ENCODE results near the gene WDR86.

Gene WDR86

DNA sequence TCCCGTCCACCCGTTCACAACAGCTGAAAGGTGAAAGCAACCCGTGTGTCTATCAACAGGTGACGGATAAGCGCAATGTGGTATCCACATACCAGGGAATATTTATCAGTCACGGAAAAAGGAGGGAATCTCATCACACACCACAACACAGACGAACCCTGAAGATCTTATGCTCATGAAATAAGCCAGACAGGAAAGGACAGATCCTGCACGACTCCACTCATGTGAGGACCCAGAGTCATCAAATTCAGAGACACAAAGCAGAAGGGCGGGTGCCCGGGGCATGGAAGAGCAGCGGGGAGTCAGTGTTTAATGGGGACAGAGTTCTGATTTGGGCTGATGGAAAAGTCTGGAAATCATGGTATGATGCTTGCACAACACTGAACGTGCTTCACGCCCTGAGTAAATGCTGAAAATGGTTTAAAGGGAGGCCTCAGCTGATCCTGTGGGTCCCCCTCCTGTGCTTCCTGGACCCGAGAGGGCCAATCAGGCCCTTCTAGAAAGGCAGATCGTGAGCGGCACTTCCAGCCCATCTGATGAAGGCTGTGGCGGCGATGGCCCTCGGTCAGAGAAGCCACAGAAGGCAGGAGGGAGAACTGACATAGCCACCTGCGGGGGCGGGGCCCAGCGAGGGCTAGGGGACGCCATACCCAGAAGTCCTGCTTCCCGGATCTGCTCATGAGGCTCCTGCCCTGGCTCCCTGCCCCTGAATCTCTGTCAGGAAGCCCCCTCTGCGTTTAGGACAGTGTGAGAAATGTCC is 19.1 kb downstream of the WDR86 start:
- no peak for DNase-seq

GRCh38 chr7:151389768-151390597 is 19.9 kb downstream of the WDR86 start:
- DNase-seq: no peak

- DNase-seq: no peak
These were observed 20.6 kb downstream of the WDR86 start for GRCh38 chr7:151389096-151389767.

GRCh38 chr7:151388430-151388829 is 21.4 kb downstream of the WDR86 start:
- DNase-seq: no peak

- no peak for DNase-seq
These were observed 21.9 kb downstream of the WDR86 start for GRCh38 chr7:151388007-151388297.

DNA sequence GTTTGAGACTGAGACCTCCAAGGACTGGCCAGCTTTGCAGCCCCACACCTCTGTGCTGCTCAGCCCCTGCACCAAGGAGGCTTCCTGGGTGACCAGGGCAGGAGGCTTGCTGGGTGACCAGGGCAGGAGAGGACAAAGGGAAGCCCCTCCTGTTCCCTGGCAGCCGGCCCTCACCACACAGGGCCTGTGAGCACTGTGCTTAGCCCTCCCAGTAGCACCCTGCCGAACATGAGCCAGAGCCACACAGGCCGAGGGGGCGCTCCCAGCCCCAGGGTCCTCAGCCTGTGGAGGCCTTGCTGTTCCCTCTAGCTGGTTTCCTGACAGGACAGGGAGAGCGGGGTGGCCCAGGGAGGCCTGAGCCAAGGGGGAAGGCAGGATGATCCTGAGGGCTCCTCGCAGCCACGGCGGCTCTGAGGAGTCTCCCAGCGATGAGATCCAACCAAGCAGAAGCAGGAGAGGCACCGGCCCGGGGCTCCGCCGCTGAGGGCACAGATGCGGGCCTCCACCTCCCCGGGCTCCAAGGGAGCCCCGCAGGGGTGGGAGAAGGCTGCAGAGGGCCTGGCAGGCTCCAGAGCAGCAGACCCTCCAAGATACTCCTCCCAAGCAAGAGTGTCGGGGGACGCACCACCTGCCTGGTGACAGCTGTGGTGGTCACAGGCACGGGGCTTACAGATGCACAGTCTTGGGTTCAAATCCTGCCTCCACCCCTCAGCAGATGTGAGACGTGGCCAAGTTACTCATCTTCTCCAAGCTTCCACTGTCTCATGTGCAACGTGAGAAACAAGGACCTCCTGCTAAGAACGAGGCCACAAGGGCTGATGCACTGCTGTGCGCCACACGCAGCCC is 22.5 kb downstream of the WDR86 start:
- no peak for DNase-seq

- DNase-seq: peak; percentile 37
These were observed 23.3 kb downstream of the WDR86 start for GRCh38 chr7:151386301-151387160.

DNA sequence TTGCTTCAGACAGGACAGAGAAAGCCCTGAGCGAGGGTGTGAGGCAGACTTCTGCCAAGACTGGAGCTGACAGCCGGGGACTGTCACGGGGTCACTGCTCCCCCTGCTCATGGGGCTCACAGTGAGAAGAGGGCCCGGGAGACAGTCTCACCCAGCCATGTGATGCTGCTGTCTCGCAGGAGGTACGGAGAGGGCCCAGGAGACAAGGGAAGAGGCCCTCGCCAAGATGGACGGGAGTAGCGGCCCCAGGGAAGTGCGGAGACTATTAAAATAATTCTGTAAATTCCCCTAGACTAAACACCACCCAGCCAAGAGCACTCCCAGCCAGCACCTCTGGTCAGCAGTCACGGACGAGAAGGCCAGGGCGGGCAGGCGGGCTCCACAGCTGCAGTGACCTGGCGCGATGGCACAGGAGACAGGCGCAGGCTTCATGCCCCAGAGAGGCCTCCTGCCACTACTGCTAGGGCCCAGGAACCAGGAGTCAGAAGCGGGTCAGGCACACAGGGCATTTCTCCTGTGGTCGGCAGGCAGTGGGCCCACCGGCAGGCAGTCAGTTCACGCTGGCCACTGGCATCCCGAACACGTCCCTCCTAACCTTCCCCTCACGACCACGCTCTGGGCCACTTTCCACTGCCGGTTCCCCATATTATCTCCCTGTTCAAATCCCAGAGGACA is 24.1 kb downstream of the WDR86 start:
- no peak for DNase-seq

DNA sequence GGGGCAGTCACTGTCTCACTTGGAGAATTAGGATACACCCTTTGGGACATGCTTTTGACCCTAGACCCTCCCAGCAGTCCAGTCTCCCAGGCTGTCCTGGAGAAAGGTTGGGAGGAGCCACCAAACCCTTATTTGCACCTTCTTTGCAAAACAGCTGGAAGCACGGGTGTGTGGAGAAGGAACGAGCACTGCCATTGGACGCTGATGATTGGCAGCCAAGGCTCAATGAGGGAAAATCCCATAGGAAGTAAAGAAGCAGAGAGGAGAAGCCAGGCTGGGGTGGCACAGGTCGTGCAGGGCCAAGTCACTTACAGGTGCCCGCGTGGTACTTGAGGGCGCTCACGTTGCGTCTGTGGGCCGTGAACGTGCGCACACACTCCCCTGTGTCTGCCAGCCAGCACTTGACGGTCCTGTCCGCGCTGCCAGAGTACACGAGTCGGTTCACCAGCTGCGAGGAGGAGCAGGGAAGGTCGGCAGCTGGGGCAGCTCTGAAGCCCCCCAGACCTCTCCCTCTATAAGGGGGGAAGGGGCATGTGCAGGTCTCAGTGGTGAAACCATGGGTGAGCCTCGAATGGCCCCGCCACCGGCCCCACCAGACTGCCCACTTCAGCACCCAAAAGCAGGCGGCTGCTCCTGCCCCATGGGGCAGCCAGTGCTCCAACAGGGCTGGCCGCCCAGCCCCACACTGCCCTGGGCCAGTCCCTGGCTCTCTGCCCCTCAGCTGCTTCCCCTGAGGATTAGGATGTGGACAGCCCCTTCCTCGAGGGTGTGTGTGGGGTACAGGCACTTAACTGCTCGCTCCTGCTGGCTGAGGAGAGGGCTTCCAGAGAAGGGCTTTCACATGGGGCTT is 24.8 kb downstream of the WDR86 start:
- no peak for DNase-seq

DNA sequence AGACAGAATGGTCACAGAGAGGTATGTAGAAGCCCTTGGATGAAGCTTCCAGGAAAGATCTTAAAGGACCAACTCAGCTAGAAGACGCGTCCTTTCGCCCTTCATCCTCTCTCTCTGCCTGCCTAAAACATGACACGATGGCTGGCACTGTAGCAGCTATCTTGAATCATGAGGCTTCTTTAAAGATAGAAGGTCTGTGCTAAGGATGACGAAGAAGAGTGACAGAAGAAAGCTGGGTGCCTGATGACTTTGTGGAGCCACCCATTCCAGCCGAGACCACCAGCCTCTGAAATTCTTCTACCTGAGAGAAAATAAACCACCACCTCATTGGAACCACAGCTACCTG is 25.5 kb downstream of the WDR86 start:
- DNase-seq: no peak

GRCh38 chr7:151383638-151384351 is 26.0 kb downstream of the WDR86 start:
- no peak for DNase-seq

DNA sequence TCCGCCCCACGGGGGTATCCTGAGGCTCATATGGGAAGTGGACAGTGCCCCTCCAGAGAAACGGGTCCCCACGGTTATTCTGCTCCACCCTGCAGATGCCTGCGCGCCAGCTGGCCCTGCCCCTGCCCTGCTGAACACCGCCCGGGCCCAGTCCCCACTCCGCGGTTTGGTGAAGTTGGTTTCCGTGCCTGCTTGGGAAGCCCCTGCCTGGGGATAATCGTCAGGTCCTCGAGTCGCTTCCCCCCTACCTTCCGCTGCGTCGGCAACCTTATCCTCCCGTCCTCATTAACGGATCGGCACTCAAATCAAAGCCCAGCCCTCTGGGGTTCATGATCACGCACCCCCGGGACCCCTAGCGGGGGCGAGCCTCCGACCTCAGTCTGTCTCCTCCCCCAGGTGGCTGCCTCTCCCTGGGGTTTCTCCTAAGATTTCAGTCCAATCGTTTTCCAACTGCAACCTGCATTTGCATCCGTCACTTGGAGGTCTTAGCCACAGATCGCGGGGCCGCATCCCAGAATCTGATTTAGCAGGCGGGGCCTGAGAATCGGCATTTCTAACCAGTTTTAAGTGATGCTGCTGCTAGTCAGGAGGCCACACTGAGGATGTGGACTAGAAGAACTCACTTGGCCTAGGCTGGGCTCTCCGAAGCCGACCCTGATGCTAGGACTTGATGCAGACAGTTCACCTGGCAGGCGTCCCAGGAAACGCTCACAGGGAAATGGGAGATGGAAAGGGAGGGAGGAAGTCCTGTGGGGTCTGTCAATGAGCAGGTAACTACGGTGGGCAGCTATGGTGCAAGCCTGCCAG is 27.6 kb downstream of the WDR86 start:
- peak; percentile 24 for DNase-seq

DNA sequence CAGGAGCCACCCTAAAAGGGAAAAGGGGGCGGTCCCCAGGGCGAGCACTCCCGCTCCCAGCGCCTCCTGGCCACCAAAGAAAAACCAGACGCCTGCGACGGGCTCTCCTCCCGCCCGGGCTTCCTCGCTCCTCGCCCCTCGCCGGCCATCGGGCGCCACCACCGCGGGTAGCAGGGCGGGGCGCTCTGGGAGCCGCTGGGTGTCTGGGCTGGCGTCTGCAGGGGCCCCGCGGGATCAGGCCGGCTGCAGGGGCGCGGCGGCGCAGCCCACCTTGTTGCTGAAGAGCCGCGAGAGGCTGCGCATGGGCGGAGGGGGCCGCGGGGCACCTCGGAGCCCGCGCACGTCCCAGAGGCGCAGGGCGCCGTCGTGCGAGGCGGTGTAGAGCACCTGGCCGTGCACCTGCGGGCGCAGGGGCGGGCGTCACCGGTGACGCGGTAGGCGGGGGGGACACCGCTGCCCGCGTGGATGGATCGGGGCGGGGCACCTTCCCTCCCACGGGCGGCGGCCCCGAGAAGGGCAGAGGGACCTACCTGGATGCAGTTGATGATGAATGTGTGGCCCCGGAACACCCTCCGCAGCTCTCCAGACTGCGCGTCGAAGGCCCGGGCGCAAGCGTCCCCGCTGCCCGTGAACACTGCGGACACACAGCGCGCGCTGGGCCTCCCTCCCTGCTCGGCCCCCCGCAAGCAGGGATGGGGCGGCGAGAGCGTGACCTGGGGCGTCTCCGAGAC is 28.3 kb downstream of the WDR86 start:
- DNase-seq: peak; percentile 67

DNA sequence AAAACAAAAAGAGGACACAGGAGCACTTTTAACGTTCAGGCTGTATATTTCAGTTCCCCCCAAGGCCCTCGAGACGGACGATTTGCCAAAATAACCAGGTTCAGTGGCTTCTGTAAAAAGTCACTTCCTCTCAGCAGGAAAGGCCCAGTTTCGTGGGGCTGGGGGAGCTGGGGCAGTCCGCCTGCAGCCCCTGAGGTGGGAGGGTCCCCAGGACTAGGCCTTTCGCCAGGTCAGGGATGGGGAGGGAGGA is 28.8 kb downstream of the WDR86 start:
- DNase-seq: no peak

GRCh38 chr7:151380199-151381097 is 29.4 kb downstream of the WDR86 start:
- no peak for DNase-seq

DNA sequence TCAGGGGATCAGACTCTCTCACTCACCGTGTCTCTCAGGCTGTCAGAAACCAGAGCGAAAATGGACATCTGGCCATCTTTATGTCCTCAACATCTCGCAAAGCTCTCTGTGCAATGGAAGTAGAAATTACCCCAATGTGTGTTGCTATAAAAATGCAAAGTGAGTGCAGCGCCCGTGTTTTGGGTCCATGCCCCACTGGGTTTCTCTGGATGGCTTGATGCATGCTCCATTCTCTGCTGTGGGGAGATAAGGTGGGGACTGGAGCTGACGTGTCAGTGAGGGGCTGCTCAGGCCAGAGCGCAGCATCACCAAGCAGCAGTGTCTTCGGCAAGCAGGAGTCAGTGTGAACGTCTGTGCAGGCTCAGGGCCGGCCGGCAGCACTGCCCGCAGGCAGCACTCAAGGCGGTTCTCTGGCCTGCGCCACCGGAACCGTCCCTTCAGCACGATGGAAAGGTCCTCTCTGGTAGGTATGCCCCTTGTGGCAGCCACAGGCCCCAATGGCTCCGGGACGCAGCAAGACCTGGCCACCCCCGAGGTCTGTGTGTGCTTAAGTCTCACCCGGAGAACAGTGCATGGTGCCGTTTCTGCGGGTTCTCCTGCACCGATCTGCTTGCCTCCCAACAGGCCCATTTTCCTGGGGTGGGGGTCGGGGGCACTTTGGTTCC is 30.2 kb downstream of the WDR86 start:
- DNase-seq: no peak

DNA sequence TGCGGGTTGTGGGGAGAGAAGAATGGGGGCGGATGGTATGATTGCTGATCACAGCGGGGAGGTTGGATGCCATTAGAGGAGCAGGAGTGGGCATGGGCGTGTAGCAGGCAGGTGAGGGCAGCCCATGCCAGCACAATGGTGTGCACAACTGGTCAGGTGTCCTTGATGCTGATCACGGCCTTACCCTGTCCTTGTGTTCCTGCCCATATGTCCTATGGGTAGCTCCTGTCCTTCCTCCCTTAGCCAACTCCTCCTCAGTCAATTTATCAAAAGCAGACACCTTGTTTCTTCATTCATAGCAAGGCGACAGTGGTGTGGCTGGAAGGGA is 30.7 kb downstream of the WDR86 start:
- DNase-seq: no peak

All from DMS53 (cell line).